Activated CD4-positive, alpha-beta T cell treated with anti-CD3 and anti-CD28 coated beads for 24 hours (primary cell): ENCODE results near the gene KHNYN.
"Not testable (repeated sequence)": the region's sequence is repeated elsewhere in the genome, so short reads cannot be mapped to it uniquely, and the experiment has no call there.

ENCODE experiments used
- DNase-seq, 2 donors: peaks; one replicate each; pipeline ENCODE4 v3.0.0-alpha.2; 2020; ENCODE audit warnings: low read depth in 2 of 2

The KHNYN gene

GRCh38 chr14:24437736-24438067, 7.9 kb downstream of the KHNYN start:
- no peak for DNase-seq

GRCh38 chr14:24438223-24439097, 8.7 kb downstream of the KHNYN start:
- no peak for DNase-seq

GRCh38 chr14:24439257-24439656, 9.5 kb downstream of the KHNYN start:
- no peak for DNase-seq

GRCh38 chr14:24439830-24440605, 10.3 kb downstream of the KHNYN start:
- no peak for DNase-seq

DNA sequence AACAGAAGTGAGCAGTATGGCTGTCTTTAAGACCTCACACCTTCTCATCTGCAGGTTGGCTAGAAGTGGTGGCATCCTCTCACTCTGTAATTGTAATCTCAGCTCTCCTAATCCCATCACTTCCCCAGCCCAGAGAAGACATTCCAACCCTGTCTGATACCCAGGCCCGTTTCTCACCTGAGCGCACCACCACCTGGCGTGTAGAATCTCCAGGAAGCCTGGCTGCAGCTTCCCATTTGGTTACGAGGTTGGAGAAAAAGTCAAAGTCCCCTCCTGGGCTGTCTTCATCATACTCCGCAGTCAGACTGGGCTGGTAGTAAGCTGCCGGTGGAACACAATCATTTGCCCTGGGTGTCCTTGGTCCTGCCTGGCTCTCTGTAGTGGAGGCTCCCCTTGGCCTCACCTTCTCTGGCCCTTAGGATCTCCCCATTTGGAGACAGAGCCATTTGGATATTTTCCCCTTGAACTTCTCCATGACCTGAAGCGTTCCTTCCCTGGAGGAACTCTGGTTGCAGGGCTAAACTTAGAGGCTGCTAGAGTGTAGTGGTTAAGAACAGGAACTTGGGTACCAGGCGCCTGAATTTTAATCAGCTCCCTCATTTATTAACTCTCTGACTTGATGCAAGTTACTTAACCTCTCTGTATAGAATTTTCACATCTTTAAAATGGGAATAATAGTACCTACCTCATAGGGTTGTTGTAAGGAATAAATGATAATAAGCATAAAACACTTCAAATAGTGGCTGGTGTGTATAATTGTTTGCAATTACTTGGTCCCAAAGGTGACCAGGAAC, 11.0 kb downstream of the KHNYN start:
- no peak for DNase-seq

DNA sequence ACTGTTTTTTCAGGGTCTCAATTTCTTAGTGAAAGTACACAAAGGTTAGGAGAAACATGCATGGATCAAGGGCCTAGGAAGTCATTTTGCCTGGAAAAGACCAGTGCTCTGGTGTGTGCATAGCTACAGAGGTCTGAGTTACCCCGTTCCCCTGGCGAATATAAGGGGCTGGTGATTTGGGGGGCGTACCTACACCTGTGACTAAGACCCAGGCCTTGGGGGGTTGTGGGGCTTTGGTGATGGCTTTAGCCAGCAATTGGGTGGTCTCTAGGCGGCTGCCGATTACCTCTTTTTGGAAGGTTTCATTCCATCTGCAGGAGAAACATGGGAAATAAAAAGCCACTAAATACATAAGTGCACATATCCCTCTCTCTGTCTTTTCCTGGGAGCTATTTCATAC, 11.7 kb downstream of the KHNYN start:
- no peak for DNase-seq

GRCh38 chr14:24441904-24442239, 12.1 kb downstream of the KHNYN start:
- DNase-seq, result no peak

GRCh38 chr14:24442240-24443052, 12.7 kb downstream of the KHNYN start, which contains the start of gene SDR39U1:
TSS of gene SDR39U1 (minus strand) at chr14:24442776. CDS start at chr14:24442769, 7 bp downstream.
- DNase-seq, result peak; percentile 90 to 94

DNA sequence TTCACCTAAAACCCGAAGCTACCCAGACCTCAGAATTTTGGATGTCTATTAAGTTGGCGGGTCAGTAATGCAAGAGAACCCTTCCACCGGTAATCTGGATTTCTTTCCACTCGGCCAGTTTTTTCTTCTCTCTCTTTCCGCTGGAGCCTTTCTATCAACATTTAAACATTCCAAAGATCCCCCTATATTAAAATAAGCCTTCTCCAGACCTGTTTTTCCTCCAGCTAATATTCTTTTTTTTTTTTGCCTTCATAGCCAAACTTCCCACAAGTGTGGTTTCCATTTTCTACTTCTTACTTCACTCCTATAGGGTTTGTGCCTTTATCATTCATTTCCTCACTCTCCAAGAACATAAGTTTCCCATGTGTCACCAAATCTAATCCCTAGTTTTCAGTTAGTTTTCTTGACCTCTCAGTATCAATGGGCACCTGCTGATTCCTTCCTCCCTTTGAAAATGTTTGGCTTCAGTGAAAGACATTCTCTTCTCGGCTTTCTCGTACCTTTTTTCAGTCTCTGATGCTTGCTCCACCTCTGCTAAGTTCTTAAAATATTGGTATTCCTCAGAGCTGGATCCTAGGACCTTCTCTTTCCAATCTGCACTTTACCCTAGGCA, 13.4 kb downstream of the KHNYN start:
- no peak for DNase-seq

DNA sequence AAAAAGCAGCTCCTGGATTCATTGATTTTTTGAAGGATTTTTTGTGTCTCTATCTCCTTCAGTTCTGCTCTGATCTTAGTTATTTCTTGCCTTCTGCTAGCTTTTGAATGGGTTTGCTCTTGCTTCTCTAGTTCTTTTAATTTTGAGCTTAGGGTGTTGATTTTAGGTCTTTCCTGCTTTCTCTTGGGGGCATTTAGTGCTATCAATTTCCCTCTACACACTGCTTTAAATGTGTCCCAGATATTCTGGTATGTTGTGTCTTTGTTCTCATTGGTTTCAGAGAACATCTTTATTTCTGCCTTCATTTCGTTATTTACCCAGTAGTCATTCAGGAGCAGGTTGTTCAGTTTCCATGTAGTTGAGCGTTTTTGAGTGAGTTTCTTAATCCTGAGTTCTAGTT, 21.1 kb downstream of the KHNYN start:
- not testable (repeated sequence) for DNase-seq

DNA sequence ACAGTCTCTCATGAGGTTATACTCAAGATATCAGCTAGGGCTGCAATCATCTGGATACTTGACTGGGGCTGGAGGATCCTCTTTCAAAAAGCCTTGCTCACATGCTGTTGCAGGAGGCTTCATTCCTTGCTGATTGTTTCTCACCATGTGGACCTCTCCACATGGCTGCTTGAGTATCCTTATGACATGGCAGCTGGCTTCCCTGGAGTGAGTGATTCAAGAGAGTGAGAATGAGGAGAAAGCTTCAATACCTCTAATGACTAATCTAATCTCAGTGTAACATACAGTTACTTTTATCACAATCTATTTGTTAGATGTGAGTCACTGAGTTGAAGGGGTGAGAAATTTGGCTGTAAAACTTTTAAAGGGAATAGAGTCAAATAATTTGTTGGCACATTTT, 27.2 kb downstream of the KHNYN start:
- no peak for DNase-seq

- DNase-seq, result no peak
Observed at GRCh38 chr14:24458736-24459135, 29.0 kb downstream of the KHNYN start.

- DNase-seq, result no peak
Observed at GRCh38 chr14:24459331-24459730, 29.6 kb downstream of the KHNYN start.

DNA sequence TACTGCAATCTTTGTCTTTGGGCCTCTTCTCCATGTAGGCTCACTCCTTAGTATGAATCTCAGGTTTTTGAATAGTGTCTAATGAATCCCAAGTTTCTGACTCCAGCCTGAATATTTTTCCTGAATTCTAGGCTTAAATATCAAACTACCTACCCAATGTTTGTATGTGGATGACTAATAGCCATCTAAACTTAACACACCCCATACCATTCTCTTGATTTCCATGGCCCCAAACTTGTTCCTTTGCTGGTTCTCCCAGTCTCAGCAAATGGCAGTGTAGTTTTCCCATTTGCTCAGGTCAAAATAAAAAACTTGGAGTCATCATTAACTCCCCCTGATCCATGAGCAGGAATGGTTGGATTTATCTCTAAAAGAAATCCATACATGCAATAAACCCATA, 31.6 kb downstream of the KHNYN start:
- no peak for DNase-seq

DNA sequence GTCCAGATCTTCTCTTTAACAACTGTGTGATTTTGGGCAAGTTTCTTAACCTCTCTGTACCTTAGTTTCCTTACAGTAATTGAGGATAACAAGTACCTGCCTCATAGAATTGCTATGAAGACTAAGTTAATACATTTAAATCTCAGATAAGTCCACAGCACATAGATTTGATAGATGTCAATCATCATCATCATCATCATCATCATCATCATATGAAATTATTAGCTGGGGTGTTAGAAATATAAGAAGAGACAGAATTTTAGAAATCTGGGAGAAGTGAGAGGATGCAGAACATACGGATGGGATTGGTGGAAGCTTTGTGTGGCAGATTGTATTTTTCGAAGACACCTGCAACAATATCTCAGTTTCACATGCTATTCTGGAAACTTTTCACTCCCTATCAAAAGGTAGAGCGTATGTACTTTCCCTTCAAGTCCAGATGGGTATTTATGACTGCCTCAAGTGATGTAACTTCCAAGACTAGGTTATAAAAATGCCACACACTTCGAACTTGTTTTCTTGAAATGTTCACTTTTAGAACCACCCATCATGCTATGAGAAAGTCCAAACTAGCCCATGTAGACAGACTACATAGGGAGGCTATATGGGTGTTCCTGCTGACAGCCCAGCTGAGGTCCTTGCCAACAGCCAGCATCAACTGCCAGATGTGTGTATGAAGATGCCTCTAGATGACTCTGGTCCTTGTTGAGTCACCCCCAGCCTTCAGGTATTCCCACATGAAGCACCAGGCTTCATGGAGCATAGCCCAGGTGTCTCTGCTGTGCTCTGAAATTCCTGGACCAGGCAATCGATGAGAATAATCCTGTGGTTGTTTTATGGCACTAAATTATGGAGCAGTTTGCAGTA, 33.5 kb downstream of the KHNYN start:
- DNase-seq, result no peak

GRCh38 chr14:24463884-24464785, 34.4 kb downstream of the KHNYN start:
- DNase-seq, result no peak

- no peak for DNase-seq
Observed at GRCh38 chr14:24465368-24465767, 35.6 kb downstream of the KHNYN start.

- no peak for DNase-seq
Observed at GRCh38 chr14:24465805-24466204, 36.1 kb downstream of the KHNYN start.

- DNase-seq, result not testable (repeated sequence)
Observed at GRCh38 chr14:24470450-24470849, 40.7 kb downstream of the KHNYN start.
